NCI-H1417 (cell line): Measurements from ENCODE around the gene TMEM235.

Experiments used
- DNase-seq, 3 experiments: peaks; one replicate each; lab custom pipeline; 2025; lab: John Stamatoyannopoulos, UW

The TMEM235 gene

DNA sequence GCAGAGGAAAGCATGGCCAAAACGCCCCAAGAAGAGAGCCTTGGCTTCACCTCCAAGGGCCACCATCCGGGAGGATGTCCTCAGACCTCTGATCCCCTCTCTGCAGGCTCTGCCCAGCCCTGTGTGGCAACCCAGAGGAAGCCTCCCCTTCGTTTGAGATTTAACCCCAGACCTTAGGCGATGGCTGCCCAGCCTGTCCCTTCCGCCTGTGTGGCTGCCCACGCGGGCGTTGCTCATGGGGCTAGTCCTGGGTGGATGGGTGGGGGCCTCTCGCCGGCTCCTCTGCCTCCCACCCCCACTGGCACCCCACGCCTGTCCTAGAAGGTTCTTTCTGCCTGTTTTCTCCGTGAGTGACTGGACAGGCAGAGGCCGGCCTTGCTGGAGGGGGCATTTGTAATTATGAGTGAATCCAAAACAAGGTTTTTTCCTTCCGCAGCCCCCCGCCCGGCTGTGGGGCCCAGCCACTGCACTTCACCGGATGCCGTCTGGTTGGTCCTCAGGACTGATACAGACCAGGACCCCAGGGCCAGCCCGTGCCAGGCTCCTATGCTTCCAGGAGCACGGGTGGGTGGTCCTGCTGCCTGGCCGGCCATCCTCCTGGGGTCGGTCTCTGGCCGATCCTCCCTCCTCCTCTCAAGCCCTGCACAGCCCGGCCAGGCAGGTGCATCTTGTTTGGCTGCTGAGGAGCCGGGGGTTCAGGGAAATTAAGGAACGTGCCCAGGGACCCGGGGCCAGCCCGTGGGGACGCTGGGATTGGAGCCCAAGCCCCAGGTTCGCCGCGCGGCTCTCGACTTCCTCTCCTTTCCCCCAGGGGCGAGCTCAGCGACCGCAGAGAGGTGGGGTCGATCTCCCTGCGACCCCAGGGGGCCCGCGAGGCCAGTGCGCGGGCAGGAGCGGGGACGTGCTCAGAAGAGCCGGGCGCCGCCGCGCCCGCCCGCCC is at the start of gene TMEM235:
Gene TMEM235 (plus strand): TSS at position 636 of the 940 bp plus-strand sequence. CDS start 393 bp downstream, outside the sequence.
- DNase-seq = no peak

DNA sequence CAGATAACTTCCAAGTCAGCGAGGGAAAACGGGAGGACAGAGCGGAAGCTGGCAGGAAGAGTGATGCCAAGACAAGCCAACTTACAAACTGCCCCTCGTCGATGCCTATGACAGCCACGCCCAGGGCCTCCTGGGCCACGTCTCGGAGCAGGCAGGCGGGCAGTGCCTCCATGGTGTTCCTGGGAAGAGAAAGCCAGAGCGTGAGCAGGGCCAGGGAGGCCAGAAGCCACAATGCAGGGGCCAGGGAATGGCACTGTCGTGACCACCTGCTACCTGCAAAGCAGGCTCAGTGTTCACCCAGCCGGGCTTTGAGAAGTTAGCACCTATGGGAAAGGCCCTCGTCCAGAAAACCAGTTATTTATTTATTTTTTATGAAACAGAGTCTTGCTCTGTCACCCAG is 48.9 kb upstream of the TMEM235 start:
- DNase-seq = no peak

DNA sequence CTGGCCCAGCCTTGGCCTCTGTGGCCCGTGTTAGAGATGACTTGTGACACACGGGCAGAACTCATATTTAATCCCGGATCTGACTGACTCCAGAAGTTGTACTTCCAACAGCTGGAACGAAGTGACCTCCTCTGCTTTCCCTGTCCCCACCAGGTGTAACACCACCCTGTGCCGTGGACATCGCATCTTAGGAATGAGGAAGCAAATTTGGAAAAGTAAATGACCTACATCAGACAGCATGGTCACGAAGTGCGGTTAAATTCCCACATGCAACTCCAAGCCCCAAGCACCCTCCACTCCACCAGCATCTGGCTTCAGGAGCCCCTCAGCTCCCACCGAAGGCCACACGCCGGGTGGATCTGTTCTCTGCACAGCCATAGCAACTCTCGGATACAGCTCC is 47.5 kb upstream of the TMEM235 start:
- DNase-seq = no peak

DNA sequence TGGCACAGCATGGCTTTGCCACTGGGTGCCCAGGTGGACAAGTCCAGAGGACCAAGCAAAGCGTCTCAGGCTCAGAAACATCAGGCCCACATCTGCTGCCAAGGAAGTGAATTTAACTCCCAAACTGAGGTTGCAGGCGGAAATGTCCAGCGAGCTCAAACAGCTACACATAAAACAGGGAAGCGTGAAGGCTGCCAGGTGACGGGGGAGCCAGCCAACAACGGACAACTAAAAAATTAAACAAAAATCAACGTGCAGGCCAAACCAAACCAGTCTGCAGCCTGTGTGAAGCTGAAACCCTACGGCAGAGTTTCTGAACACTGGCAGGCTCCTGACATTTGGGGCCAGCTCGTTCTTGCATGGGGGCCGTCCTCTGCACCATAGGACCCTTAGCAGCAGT is 47.1 kb upstream of the TMEM235 start:
- no peak for DNase-seq

DNA sequence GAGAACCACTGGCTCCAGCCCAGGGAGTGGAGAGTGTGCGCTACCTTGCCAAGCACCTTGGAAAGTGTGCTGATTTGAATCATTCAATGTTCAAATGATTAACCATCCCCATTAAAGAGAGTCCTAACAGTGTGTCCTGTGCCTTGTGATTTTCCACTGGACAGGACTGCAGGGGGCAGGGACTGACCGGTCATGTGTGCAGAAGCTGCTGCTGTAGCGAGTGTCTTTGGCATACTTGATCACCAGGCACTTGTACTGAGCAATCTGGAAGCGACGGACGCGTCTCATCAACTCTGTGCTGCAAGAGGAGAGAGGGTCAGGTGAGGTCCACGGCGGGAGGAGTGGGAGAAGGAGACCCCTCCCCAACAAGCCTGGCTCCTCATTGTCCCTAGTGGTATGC is 46.6 kb upstream of the TMEM235 start:
- no peak for DNase-seq

DNA sequence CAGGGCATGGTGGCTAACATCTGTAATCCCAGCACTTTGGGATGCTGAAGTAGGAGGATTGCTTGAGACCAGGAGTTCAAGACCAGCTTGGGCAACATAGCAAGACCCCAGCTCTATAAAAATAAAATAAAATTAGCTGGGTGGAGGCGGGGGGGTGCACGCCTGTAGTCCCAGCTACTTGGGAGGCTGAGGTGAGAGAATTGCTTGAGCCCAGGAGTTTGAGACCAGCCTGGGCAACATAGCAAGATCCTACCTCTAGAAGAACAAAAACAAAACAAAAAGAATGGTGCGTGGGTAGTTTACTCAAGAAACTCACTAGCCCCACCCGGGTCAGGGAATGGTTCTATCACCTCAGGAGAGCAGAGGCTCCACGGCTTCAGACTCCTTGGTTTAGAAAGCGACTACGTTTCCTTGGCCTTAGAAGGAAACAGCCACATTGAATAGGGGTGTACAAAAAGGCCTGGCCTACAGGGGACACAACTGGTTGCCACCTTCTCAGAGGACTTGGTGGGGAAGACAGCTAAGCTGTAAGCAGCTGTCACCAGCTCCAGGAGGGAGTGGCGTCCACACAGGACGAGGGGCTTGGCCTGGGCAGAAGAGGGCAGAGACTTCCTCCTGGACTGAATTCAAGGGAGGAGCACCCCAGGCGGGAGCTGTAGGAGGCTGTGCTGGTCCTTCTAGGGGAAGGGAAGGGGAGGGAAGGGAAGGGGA is 45.3 kb upstream of the TMEM235 start:
- peak in 1 of 3 experiments; percentile 48 for DNase-seq

DNA sequence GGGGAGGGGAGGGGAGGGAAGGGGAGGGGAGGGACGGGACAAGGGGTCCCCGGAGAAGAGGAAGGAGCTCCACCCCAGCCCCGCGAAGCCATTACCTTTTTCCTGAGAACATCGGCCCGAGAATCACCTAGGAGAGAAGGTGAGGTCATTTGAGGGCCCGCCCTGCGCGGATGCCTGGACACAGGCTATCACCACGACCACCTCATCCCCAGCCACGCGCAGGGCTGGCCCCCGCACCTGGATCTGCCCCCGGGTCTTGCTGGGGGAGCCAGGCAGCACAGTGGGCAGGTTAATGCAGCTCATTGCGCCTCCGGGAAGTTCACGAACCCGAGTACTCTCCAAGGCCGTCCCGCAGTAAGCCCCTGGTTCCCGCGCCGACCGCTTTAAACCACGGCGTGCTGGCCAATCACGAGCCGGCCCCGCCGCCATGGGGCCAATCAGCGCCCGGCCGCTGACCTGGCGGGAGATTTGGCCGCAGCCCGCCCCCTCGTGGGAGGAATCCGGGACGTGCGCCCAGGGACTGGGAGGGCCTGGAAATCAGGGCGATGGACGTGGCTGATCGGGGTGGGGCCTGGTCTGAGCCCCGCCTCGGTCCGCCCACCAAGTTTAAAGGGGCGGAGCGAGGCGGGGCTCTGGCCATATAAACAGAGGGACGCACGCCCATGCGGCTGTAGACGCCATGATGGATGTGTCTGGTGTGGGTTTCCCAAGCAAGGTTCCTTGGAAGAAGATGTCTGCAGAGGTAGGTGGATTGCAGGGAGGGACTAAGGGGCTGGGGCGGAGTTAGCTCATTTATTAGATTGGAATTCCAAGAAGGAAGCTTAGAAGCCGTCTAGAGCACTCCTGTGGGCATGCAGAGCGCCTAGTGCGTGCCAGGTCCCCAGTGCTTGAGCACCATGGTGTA is 44.5 kb upstream of the TMEM235 start, which contains the start of the genes AFMID and TK1:
Gene AFMID (plus strand): TSS at position 671 of the 904 bp plus-strand sequence. CDS start 9 bp downstream, at position 680.
Gene TK1 (minus strand): TSS at position 361 of the 904 bp plus-strand sequence. CDS start 58 bp downstream, at position 303.
- DNase-seq = peak; percentile 95 to 98 (median 97)

DNA sequence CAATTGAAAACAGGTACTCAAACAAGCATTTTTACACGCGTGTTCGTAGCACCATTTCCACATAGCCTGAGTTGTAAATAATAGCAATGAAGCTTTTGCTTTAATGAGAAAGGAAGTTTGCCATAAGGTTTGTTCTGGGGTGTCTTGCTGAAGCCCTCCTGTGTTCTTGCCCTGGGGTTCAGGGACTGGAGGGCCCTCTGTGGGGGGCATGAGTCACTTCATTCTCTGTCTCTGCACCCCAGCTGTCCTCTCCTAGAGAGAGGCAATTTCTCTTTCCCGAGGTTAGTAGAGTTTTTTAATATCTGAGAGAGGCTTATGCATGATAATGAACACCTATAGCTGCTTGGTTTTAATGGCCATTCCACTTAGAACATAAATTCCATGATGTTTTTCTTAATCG is 34.7 kb upstream of the TMEM235 start:
- no peak for DNase-seq

DNA sequence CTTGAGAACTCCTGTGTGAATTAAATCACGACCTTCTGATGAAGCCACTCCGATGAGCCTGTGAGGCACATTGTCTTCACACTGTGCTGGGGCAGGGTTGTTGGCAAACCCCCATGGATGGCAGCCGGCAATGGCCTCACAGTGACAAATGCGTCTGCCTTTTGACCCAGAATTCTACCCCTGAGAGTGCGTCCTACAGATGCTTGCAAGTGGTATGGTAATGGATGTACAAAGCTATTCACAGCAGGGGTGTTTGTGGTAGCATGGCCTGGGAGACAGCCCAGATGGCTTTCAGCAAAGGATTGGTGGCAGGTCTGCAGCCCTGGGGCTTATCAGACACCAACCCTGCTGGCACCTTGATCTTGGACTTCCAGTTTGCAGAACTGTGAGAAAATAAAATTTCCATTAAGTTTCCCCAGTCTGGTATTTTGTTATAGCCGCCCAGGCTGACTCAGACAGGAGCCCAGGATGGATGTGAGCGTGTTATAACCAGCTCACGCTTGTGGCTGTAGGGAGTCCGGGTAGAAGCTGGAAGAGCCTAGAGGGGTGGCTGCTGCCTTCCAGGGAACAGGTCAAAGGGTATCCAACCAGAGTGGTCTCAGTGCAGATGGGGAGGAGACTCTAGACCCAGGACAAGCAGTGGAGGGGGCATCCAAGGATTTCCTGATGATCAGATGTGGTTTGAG is 34.1 kb upstream of the TMEM235 start:
- DNase-seq = peak in 1 of 3 experiments; percentile 29

DNA sequence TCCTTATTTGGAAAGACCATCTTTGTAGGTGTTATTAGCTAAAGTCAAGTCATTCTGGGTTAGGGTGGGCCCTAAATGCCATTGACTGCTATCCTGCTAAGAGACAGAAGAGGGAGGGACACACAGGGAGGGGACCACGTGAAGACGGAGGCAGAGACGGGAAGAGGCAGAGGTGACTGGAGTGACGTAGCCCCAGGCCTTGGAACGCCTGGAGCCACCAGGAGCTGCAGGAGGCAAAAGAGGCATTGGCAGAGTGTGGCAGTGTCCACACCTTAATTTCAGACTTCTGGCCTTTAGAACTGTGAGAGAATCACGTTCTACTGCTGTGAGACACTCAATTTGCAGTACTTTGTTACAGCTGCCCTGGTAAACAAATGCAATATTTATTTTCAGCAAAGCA is 31.0 kb upstream of the TMEM235 start:
- no peak for DNase-seq

DNA sequence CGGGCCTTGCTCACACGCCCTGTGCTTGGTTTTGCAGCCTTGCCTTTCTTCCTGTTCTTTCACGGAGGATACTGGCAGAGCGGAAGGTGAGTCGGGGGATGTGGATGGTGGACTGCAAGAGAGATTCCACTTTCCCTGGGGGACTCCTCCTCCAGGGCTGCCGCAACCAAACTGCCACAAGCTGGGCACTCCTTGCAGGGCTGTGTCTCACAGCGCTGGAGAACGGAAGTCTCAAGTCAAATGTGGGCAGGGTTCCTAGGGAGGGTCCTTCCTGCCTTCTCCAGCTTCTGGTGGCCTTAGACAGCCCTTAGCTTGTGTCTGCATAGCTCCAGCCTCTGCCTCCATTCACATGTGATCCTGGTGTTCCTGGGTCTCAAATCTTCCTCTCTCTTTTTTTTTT is 28.8 kb upstream of the TMEM235 start:
- no peak for DNase-seq

DNA sequence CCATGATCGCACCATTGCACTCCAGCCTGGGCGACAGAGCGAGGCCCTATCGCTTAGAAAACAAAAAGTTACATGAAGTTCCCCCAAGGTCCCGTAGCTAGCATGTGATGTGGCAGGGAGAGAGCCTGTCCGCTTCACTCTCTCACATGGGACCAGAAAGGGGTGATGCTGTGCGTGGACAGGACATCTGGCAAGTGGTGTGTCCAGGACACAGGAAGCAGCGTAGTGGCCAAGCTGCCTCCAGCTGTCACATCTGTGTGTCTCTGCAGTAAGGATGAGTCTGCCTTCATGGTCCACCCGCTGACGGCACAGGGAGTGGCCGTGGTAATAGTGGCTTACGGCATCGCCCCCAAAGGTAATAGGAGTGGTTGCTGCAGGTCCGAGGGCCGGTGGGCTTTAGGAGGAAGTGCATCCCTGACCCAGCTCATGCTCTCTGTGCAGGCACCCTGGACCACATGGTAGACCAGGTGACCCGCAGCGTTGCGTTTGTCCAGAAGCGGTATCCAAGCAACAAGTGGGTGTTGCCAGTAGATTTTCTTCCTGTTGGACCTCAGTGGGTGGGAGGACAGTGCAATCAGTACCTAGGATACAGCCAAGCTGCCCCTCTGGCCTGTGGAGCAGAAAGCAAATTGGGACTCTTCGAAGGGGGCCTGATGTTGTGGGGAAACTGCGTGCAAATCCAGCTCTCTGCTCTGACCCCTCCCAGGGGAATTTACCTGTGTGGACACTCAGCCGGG is 26.9 kb upstream of the TMEM235 start:
- no peak for DNase-seq

DNA sequence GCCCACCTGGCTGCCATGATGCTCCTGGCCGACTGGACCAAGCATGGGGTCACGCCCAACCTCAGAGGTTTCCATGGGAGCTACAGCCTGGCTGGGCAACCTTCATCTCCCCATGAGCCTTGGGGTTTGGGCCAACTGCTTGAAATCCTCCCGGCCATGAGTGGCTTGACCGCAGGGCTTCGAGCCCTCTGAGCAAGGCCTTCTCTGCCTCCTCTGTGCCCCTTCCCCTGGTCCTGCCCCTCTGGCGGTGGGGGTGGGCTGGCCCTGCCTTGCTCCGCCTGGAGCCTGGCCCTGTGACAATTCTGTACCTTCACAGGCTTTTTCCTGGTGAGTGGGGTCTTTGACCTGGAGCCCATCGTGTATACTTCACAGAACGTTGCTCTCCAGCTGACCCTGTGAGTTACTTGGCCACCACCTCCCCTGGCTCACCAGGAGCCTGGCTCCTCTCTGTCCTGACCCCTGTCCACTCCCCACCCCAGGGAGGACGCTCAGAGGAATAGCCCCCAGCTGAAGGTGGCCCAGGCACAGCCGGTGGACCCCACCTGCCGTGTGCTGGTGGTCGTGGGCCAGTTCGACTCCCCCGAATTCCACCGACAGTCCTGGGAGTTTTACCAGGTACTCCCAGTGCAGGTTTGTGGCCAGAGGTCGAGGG is 26.2 kb upstream of the TMEM235 start:
- no peak for DNase-seq

DNA sequence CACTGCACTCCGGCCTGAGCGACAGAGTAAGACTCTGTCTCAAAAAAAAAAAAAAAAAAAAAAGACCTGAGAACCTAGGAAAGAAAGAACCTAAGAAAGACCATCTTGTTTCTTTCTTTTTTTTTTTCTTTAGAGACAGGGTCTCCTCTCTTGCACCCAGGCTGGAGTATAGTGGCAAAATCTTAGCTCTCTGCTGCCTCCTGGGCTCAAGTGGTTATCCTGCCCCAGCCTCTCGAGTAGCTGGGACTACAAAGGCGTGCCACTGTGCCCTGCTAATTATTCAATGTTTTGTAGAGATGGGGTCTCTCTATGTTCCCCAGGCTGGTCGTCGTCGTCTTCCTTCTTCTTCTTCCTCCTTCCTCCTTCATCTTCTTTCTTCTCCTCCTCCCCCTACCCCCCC is 25.1 kb upstream of the TMEM235 start:
- DNase-seq = no peak

DNA sequence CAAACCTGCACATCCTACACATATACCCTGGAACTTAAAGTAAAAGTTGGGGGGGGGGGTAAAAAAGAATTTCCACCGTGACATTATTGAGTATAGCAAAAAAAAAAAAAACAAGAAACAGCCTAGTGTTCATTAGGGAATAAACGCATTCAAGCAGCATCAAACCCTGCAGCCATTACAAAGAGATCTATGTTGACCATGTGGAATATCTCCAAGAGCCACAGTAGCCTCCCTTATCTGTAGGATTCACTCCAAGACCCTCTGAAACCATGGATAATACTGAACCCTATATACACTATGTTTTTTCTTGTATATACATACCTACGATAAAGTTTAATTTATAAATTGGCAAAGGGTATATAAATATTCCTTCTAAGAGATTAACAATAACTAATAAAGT is 22.9 kb upstream of the TMEM235 start:
- no peak for DNase-seq

DNA sequence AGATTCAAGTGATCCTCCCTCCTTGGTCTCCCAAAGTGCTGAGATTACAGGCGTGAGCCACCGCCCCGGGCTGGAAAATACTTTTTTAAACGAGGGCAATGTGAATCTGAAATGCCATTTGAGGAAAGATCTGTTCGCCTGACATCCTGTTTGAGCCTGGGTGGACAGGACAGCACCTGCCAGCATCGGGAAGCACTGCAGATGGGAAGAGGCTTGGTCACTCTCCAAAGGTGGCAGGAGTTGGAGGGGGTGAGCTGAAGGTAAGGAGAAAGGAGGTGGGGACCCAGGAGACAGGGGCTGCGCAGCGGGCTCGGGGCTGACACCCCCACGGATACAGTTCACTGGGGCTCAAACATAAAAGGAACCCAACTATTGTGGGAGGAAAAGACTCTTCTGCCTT is 21.3 kb upstream of the TMEM235 start:
- DNase-seq = no peak

DNA sequence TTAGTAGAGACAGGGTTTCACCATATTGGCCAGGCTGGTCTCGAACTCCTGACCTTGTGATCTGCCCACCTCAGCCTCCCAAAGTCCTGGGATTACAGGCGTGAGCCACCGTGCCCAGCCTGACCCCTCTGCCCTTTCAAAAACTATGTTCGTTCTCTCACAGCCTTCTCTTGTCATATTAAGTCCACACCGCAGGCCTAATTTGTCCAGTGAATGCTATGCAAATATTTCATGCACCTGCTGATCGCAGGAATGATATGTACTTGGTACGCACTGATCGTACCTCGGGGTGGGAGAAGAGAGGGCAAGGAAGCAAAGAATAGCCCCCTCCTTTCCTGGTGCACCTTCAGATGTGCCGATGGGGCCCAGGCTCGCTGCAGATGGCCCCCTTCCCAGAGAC is 20.4 kb upstream of the TMEM235 start:
- DNase-seq = peak in 1 of 3 experiments; percentile 10

DNA sequence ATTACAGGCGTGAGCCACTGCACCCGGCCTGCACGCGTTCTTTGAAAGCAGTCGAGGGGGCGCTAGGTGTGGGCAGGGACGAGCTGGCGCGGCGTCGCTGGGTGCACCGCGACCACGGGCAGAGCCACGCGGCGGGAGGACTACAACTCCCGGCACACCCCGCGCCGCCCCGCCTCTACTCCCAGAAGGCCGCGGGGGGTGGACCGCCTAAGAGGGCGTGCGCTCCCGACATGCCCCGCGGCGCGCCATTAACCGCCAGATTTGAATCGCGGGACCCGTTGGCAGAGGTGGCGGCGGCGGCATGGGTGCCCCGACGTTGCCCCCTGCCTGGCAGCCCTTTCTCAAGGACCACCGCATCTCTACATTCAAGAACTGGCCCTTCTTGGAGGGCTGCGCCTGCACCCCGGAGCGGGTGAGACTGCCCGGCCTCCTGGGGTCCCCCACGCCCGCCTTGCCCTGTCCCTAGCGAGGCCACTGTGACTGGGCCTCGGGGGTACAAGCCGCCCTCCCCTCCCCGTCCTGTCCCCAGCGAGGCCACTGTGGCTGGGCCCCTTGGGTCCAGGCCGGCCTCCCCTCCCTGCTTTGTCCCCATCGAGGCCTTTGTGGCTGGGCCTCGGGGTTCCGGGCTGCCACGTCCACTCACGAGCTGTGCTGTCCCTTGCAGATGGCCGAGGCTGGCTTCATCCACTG is 17.3 kb upstream of the TMEM235 start, which contains the start of gene BIRC5:
Gene BIRC5 (plus strand): TSS at position 238 of the 690 bp plus-strand sequence. CDS start 64 bp downstream, at position 302.
- DNase-seq = peak; percentile 90 to 96 (median 93)

DNA sequence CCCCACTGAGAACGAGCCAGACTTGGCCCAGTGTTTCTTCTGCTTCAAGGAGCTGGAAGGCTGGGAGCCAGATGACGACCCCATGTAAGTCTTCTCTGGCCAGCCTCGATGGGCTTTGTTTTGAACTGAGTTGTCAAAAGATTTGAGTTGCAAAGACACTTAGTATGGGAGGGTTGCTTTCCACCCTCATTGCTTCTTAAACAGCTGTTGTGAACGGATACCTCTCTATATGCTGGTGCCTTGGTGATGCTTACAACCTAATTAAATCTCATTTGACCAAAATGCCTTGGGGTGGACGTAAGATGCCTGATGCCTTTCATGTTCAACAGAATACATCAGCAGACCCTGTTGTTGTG is 16.7 kb upstream of the TMEM235 start:
- peak in 1 of 3 experiments; percentile 54 for DNase-seq
